Lung (tissue), 12 donors: ENCODE data around the gene AICDA. TPM values are rescaled to one million over a fixed set of nuclear protein-coding genes. Genes with fewer than 3 reads are reported as not detected.

Experiments
- ATAC-seq: fragments of 200-7000 bp; cut with Tn5 transposase; one replicate; pipeline ENCODE4 v1.9.1; 2020; ENCODE audit warnings: moderate number of reproducible peaks; ENCODE audit not compliant: insufficient read depth, low FRiP score
- DNase-seq, 3 donors: peaks; one replicate each; pipeline ENCODE4 v3.0.0-alpha.2; 2013 to 2017
- H3K27ac ChIP-seq, 2 donors: one replicate each; pipeline ENCODE4 v1.5.1; 2013; ENCODE audit warnings: mild to moderate bottlenecking in 2 of 2, moderate library complexity in 2 of 2, control low read depth in 1 of 2, inconsistent platforms in 1 of 2, low read depth in 1 of 2, low read length in 1 of 2
- H3K27me3 ChIP-seq, 3 donors: one replicate each; pipeline ENCODE4 v1.5.1; 2013; ENCODE audit warnings: low read length in 2 of 3; ENCODE audit not compliant: control insufficient read depth in 3 of 3, insufficient read depth in 3 of 3
- H3K36me3 ChIP-seq, 4 donors: one replicate each; pipeline ENCODE4 v1.5.1; 2013; ENCODE audit warnings: low read length in 4 of 4, mild to moderate bottlenecking in 1 of 4, moderate library complexity in 1 of 4; ENCODE audit not compliant: control insufficient read depth in 4 of 4, insufficient read depth in 4 of 4
- H3K4me1 ChIP-seq, 5 donors: one replicate each; pipeline ENCODE4 v1.5.1; 2013; ENCODE audit warnings: low read length in 5 of 5, mild to moderate bottlenecking in 2 of 5, moderate library complexity in 1 of 5; ENCODE audit not compliant: control insufficient read depth in 5 of 5, insufficient read depth in 5 of 5
- H3K4me3 ChIP-seq: one replicate; pipeline ENCODE4 v1.5.1; 2013; ENCODE audit warnings: mild to moderate bottlenecking, control low read depth, moderate library complexity
- H3K9ac ChIP-seq, 2 donors: one replicate each; pipeline ENCODE4 v1.5.1; 2013; ENCODE audit warnings: low read length in 2 of 2, control low read depth in 1 of 2; ENCODE audit not compliant: insufficient read depth in 1 of 2
- H3K9me3 ChIP-seq, 4 donors: one replicate each; pipeline ENCODE4 v1.5.1; 2013; ENCODE audit warnings: low read length in 3 of 4, mild to moderate bottlenecking in 1 of 4, moderate library complexity in 1 of 4; ENCODE audit not compliant: control insufficient read depth in 4 of 4, insufficient read depth in 3 of 4
- whole genome bisulfite sequencing, 2 donors: extraction: QIAGEN DNeasy Blood & Tissue Kit; methylation state at CpG; one replicate each; pipeline ENCODE4 v1.1.7; 2013; 5-methylcytosine and 5-hydroxymethylcytosine counted together
- polyA plus RNA-seq, 2 donors: library from polyadenylated mRNA; stranded (reverse); fragments of 200-250 nt; gene quantifications; one replicate each; pipeline ENCODE4 v1.2.1, GENCODE V29; 2013
- total RNA-seq, 2 donors: library from RNA; depleted of rRNA in 1 of 2; stranded (reverse); fragments of >200 nt in 1 of 2; gene quantifications; one replicate each; pipeline ENCODE4 v1.2.1, GENCODE V29; 2014 to 2021
- TF ChIP-seq, protein P1 (sequence below): IDR thresholded peaks from 2 replicates; pipeline ENCODE4 v1.5.1; 2012; ENCODE audit warnings: mild to moderate bottlenecking; ENCODE audit errors: control extremely low read depth, extremely low read depth
- donor health status: control.
- donor health status: control.
- donor health status: Bipolar disorder and iron deficiency.
- donor health status: healthy.
- donor health status: DM: yes; HTN: yes; CAD: no.

The AICDA gene
- total and polyA plus RNA-seq, 4 donors = 0.10 to 0.58 (median 0.30) TPM

GRCh38 chr12:8644345-8645248 is 31.9 kb upstream of the AICDA start:
- Histone ChIP-seq H3K9ac (no peak overlapping the region), H3K4me3 (no peak overlapping the region), H3K27me3 (no peaks in the 10 kb centered on the region), H3K4me1 (no peaks in the 10 kb centered on the region), H3K36me3 (no peaks in the 10 kb centered on the region), H3K9me3 (no peaks in the 10 kb centered on the region), H3K27ac (no peak overlapping the region)
- TF ChIP-seq, protein P1, sequence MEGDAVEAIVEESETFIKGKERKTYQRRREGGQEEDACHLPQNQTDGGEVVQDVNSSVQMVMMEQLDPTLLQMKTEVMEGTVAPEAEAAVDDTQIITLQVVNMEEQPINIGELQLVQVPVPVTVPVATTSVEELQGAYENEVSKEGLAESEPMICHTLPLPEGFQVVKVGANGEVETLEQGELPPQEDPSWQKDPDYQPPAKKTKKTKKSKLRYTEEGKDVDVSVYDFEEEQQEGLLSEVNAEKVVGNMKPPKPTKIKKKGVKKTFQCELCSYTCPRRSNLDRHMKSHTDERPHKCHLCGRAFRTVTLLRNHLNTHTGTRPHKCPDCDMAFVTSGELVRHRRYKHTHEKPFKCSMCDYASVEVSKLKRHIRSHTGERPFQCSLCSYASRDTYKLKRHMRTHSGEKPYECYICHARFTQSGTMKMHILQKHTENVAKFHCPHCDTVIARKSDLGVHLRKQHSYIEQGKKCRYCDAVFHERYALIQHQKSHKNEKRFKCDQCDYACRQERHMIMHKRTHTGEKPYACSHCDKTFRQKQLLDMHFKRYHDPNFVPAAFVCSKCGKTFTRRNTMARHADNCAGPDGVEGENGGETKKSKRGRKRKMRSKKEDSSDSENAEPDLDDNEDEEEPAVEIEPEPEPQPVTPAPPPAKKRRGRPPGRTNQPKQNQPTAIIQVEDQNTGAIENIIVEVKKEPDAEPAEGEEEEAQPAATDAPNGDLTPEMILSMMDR = no peak
- 44 to 59% methylated on average over 5 of the region's 5 CpGs for WGBS, 2 donors
- DNase-seq (no peak), ATAC-seq (no peak)

GRCh38 chr12:8642775-8643174 is 30.1 kb upstream of the AICDA start:
- no peak overlapping the region for H3K9ac ChIP-seq
- TF ChIP-seq, protein P1 = no peak
- WGBS, 2 donors = 98 to 100% methylated on average over 1 of the region's 1 CpG
- no peaks in the 10 kb centered on the region for H3K9me3 ChIP-seq
- ATAC-seq (no peak), DNase-seq (no peak)
- no peak overlapping the region for H3K4me3 ChIP-seq
- no peaks in the 10 kb centered on the region for H3K36me3 ChIP-seq
- H3K27me3 ChIP-seq = no peaks in the 10 kb centered on the region
- no peak overlapping the region for H3K27ac ChIP-seq
- no peaks in the 10 kb centered on the region for H3K4me1 ChIP-seq

DNA sequence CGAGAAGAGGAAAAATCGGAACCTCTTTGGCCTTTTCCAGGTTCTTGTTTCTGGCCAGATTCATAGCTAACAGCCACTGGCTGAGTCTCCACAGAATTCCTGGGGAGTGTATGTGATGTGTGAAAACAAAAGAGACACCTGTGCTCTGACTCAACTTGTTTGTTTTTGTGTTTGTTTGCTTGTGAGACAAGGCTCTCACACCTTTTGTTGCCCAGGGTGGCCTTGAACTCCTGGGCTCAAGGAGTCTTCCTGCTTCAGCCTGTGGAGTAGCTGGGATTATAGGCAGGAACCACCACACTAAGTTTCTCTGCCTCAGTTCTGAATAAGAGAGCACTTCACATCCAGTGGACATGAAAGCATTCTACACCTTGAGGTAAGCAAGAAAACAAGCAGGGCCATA is 27.3 kb upstream of the AICDA start:
- no peaks in the 10 kb centered on the region for H3K36me3 ChIP-seq

More for the DNA sequence above, 27.3 kb upstream of the AICDA start:
- no peaks in the 10 kb centered on the region for H3K4me1 ChIP-seq
- no peak overlapping the region for H3K9ac ChIP-seq
- H3K9me3 ChIP-seq = no peaks in the 10 kb centered on the region
- H3K27ac ChIP-seq = no peak overlapping the region
- DNase-seq (no peak), ATAC-seq (no peak)
- no peak overlapping the region for H3K4me3 ChIP-seq
- peaks cover 0 to 4% (median 0%) of the 10 kb centered on the region in 3 donors for H3K27me3 ChIP-seq
- WGBS, 2 donors = 79 to 90% methylated on average over 2 of the region's 2 CpGs
- TF ChIP-seq, protein P1 = no peak
